ENCODE data around the gene MFN2.

Gene MFN2

DNA sequence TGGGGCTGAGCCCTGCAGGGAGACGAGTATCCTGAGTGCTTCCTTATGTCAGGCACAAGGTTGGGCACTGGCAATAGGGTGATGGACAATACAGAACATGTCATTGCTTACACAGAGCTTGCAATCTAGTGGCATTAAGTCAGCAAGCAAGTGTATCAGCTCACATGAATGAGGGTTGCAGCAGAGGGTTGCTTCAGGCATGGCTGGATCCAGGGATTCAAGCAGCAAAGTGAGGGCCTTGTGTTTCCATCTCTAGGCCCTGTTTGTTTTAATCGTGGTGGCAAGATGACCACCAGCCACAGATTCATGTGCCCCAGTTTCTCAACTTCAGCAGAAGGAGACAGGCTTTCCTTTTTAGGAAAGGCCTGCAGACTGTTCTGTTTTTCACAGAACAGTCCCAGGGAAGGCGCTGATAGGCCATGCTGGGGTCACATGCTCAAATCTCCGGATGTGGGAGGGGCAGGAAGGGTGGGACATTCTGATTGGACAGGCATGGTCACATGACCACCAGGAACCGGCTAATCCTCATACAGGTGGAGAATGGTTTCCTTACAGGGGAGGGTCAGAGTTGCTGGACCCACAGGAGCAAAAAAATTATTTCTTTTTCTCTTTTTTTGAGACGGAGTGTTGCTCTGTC lies 31.3 kb upstream of the MFN2 start:
- H3K4me3 ChIP-seq (ENCODE audit: low read depth, low read length): no peak overlapping the region
- TF ChIP-seq, protein P1, sequence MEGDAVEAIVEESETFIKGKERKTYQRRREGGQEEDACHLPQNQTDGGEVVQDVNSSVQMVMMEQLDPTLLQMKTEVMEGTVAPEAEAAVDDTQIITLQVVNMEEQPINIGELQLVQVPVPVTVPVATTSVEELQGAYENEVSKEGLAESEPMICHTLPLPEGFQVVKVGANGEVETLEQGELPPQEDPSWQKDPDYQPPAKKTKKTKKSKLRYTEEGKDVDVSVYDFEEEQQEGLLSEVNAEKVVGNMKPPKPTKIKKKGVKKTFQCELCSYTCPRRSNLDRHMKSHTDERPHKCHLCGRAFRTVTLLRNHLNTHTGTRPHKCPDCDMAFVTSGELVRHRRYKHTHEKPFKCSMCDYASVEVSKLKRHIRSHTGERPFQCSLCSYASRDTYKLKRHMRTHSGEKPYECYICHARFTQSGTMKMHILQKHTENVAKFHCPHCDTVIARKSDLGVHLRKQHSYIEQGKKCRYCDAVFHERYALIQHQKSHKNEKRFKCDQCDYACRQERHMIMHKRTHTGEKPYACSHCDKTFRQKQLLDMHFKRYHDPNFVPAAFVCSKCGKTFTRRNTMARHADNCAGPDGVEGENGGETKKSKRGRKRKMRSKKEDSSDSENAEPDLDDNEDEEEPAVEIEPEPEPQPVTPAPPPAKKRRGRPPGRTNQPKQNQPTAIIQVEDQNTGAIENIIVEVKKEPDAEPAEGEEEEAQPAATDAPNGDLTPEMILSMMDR (IDR thresholded peaks at IDR 0.05; ENCODE audit: borderline replicate concordance, insufficient read depth, low read depth, low read length): no peak

DNA sequence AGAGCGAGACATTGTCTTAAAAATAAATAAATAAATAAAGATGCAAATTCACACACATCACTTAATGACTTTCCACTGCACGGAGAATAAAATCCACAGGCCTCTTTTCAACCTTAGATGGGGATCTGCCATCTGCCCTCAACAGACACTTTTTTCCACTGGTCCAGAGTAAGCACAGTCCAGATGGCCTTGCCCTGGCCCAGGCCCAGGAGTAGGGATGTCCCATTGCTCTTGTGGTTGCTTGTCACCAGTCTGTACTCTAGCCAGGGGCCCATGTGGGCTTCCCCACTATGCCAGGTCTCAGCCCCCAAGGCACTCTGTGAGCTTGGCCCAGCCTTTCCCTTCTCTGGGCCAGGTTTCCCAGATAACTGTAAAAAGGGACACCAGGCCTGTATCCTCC lies 28.3 kb upstream of the MFN2 start:
- TF ChIP-seq, protein P1 (IDR thresholded peaks at IDR 0.05; ENCODE audit: borderline replicate concordance, insufficient read depth, low read depth, low read length): no peak
- no peak overlapping the region for H3K4me3 ChIP-seq (ENCODE audit: low read depth, low read length)

DNA sequence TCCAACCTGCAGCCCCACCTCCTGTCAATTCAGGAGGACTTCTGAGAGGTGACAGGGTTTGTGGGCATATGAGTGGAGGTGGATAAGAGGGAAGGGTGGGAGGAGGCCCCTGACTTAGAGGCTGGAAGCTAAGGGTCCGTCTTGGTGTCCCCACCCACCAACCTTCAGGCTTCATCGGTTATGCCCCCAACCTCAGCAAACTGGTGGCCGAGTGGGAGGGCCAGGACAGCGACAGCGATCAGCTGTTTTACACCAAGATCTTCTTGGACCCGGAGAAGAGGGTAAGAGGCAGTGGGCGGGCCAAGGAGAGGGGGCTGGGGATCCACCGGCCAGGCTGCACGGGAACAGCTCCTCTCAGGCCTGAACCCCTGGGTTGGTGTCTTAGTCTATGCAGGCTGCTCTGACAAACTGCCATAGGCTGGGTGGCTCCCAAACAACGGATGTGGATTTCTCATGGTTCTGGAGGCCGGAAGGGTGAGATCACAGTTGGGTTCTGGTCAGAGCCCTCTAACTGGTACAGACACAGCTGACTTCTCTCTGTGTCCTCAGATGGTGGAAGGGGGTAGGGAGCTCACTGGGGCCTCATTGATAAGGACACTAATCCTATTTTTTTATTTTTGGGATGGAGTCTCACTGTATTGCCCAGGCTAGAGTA lies 27.7 kb upstream of the MFN2 start:
- TF ChIP-seq, protein P1 (IDR thresholded peaks at IDR 0.05; ENCODE audit: borderline replicate concordance, insufficient read depth, low read depth, low read length): no peak
- H3K4me3 ChIP-seq (ENCODE audit: low read depth, low read length): no peak overlapping the region

DNA sequence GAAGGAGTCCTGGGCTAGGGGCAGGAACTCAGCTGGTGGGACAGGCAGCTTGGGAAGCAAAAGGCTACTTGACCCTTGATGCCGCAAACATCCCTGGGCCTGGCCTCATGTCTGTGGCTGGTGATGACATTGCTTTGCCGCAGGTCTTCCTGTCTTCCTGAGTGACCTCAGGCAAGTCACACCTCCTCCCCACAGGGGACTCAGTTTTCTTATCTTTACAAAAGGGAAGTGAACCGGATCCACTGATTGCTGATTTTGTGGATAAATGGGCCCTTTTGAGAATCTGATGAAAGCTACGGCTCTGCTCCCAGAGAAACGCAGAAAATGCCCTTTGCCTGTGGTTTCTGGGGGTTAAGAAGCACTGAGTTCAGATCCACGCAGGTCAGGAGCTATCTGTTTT lies 25.0 kb upstream of the MFN2 start:
- no peak overlapping the region for H3K4me3 ChIP-seq (ENCODE audit: low read depth, low read length)
- TF ChIP-seq, protein P1 (IDR thresholded peaks at IDR 0.05; ENCODE audit: borderline replicate concordance, insufficient read depth, low read depth, low read length): no peak

DNA sequence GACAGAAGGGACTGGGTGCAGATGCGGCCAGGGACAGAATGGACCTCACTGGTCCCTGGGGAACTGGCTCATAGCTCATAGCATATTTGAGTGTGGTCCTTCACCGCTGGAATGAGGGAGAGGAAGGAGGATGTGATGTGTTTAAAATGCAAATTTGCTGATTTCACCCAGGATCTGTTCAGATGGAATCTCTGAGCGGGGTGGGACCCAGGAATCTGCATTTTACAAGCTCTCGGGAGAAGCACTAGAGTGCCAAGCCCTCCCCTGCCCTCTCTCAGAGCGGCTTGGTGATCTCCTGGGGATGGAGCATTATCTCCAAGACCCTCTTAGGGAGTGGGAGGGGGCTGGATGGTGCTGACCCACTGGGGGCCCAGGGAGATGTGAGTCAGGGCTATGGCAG lies 22.8 kb upstream of the MFN2 start:
- H3K4me3 ChIP-seq (ENCODE audit: low read depth, low read length): no peak overlapping the region
- TF ChIP-seq, protein P1 (IDR thresholded peaks at IDR 0.05; ENCODE audit: borderline replicate concordance, insufficient read depth, low read depth, low read length): no peak

DNA sequence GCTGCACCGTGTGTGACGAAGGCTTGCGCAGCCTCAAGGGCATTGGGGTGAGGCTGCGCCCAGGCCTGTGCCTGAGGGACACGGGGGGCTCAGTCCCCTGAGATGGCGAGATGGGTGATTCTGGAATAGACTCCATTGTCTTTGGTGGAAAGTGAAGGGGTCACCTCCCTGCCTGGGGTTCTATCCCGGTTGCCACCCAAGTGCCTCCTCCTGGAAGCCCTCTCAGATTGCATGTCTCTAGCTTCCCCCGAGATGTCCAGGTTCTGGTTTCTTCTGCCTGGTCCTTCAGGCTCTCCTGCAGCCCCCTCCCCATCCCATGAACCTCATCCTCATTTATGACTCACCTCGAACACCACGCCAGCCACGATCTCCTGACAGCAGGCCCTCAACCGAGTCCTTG lies 22.3 kb upstream of the MFN2 start:
- TF ChIP-seq, protein P1 (IDR thresholded peaks at IDR 0.05; ENCODE audit: borderline replicate concordance, insufficient read depth, low read depth, low read length): no peak
- no peak overlapping the region for H3K4me3 ChIP-seq (ENCODE audit: low read depth, low read length)

DNA sequence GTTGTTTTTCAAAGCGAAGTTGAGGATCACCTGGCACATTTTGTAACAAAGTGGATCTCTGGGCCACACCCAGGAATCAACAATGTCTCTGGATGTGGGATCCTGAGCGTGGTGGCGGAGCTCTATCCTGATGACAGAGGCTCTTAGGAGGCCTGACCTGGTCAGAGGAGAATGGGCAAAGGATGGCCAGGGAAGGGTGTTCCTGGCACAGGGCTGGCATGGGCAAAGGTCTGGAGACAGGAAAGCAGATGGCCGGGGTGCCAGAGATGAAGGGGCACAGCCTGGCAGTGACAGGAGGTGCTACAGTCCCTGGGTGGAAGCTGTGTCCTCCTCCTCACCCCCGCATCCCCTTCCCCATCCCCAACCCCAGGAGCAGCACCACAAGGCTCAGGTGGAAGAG lies 20.0 kb upstream of the MFN2 start:
- TF ChIP-seq, protein P1 (IDR thresholded peaks at IDR 0.05; ENCODE audit: borderline replicate concordance, insufficient read depth, low read depth, low read length): no peak
- H3K4me3 ChIP-seq (ENCODE audit: low read depth, low read length): no peak overlapping the region

All from GM12875 (cell line).